WI38 (cell line): Measurements from ENCODE around the gene H2BK1.

Experiments
- H3K4me3 ChIP-seq: 2 replicates; pipeline ENCODE4 v1.5.1; 2011; ENCODE audit warnings: low read depth, mild to moderate bottlenecking, control low read depth, low read length
- TF ChIP-seq, protein P1 (sequence below): IDR thresholded peaks from 2 replicates; pipeline ENCODE4 v1.5.1; 2012; ENCODE audit warnings: low read depth, mild to moderate bottlenecking, control low read depth, low read length

Gene H2BK1

DNA sequence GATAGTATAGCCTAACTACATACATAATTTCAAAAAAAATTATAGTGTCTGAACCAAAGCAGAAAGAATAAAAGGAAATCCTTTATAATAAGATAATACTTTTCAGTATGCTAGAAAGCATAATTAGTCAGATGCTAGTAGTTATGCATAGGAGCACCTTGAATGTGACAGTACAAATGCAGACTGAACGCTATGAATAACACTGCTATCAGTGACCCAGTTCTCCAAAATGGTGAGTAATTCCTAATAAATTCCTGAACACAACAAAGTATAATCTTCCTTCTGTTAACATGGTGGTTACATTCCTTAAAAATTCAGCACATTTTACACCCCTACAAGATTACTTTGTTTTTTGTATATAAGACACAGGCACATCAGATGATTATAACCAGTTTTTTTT, 20.8 kb upstream of the H2BK1 start:
- H3K4me3 ChIP-seq: no peak overlapping the region

GRCh38 chr7:151229249-151229648, 19.0 kb upstream of the H2BK1 start:
- H3K4me3 ChIP-seq: no peak overlapping the region
- TF ChIP-seq, protein P1, sequence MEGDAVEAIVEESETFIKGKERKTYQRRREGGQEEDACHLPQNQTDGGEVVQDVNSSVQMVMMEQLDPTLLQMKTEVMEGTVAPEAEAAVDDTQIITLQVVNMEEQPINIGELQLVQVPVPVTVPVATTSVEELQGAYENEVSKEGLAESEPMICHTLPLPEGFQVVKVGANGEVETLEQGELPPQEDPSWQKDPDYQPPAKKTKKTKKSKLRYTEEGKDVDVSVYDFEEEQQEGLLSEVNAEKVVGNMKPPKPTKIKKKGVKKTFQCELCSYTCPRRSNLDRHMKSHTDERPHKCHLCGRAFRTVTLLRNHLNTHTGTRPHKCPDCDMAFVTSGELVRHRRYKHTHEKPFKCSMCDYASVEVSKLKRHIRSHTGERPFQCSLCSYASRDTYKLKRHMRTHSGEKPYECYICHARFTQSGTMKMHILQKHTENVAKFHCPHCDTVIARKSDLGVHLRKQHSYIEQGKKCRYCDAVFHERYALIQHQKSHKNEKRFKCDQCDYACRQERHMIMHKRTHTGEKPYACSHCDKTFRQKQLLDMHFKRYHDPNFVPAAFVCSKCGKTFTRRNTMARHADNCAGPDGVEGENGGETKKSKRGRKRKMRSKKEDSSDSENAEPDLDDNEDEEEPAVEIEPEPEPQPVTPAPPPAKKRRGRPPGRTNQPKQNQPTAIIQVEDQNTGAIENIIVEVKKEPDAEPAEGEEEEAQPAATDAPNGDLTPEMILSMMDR: no peak

More for the DNA sequence above, 20.8 kb upstream of the H2BK1 start:
- TF ChIP-seq, protein P1: no peak

- TF ChIP-seq, protein P1: no peak
- peak overlapping the region; percentile 85 for H3K4me3 ChIP-seq
These were observed 18.0 kb upstream of the H2BK1 start for GRCh38 chr7:151228024-151228866.

- TF ChIP-seq, protein P1: no peak
- H3K4me3 ChIP-seq: peak within 1 kb of the TSS; percentile 85
These were observed 16.8 kb upstream of the H2BK1 start, which contains the start of gene ABCF2 for GRCh38 chr7:151226875-151227782. Gene ABCF2, minus strand, starts transcription at chr7:151227205. Its CDS starts 747 bp downstream, at chr7:151226458.

- H3K4me3 ChIP-seq: peak overlapping the region; percentile 85
These were observed 16.2 kb upstream of the H2BK1 start for GRCh38 chr7:151226560-151226874.

DNA sequence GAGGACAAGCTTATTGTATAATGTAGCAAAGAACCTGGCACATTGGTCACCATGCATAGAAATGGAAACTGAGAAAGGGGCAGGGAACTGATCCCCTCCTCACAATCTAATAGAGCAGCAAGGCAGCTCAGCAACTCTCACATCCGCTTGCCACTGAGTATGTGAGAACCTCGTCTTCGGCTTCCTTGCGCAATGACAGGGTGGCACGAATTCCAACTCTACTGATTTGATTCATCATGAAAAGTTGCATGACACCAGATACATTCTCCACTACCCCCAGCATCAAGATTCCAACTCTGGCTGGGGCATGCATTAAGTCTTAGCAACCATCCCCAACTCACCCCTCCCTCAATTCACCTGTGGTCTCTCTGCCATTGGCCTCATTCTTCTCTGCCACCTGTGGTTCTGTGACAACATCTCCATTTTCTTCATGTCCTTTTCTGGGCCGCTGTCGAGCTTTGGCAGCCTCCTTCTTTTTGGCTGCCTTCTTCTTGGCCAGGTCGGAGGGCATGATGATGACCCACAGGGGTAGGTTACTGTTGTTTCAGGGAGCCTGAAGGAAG, 15.7 kb upstream of the H2BK1 start:
- TF ChIP-seq, protein P1: no peak
- H3K4me3 ChIP-seq: peak overlapping the region; percentile 85

More at GRCh38 chr7:151226560-151226874, 16.2 kb upstream of the H2BK1 start:
- TF ChIP-seq, protein P1: no peak
